HepG2 (cell line): ENCODE results near the gene ABCG4. TPM values are rescaled to one million over a fixed set of nuclear protein-coding genes. Genes with fewer than 3 reads are reported as not detected.

Source experiments
- ATAC-seq: fragments of 200-7000 bp; cut with Tn5 transposase; 3 replicates; pipeline ENCODE4 v1.9.1; 2020; ENCODE audit warnings: mild to moderate bottlenecking, moderate library complexity
- BruUV-seq: library from RNA; stranded (reverse); fragments of 400-500 nt; replicated peaks from 2 replicates; lab custom pipeline; 2021; lab: Mats Ljungman, UMichigan
- CTCF ChIA-PET: fragments of 300-600 bp; formaldehyde crosslinking; extraction: SDS; loops from one replicate; lab custom pipeline; 2021; ENCODE audit warnings: low total read pairs, inconsistent platforms, low intra/inter-chr PET ratio; lab: Yijun Ruan, JAX
- POLR2A ChIA-PET: fragments of 350-600 bp; sonication (Branson Sonifier 250); formaldehyde crosslinking; loops from one replicate; lab custom pipeline; 2020; ENCODE audit warnings: antibody characterized with exemption, inconsistent platforms; lab: Yijun Ruan, JAX
- DNase-seq: peaks from one replicate; pipeline ENCODE4 v3.0.0-alpha.2; 2015; ENCODE audit warnings: low spot score
- FAIRE-seq: peaks from 3 replicates; lab custom pipeline; 2011; peaks lifted over from hg19 to GRCh38; lab: Jason Lieb, UNC
- H2AFZ ChIP-seq: one replicate; pipeline ENCODE4 v1.6.1; 2011; ENCODE audit warnings: low read length, inconsistent platforms
- H3K27ac ChIP-seq: fragments of 300-600 bp; 3 replicates; pipeline ENCODE4 v1.8.0; 2011; ENCODE audit warnings: mixed run types, mild to moderate bottlenecking, mixed read lengths, low read length, inconsistent platforms; ENCODE audit not compliant: insufficient read depth; ENCODE audit errors: extremely low read length
- H3K27me3 ChIP-seq, 2 experiments: fragments of 200-600 bp in 1 of 2; 2 replicates in 1 of 2; 3 replicates in 1 of 2; pipeline versions ENCODE4 v1.6.0 to v1.8.0; 2011; ENCODE audit warnings: low read length in 2 of 2, mild to moderate bottlenecking in 2 of 2, moderate library complexity in 2 of 2, inconsistent platforms in 1 of 2; ENCODE audit not compliant: insufficient read depth in 2 of 2, control insufficient read depth in 1 of 2
- H3K36me3 ChIP-seq, 2 experiments: fragments of 200-600 bp in 1 of 2; replicated peaks in 1 of 2; 2 replicates in 1 of 2; 3 replicates in 1 of 2; pipeline versions ENCODE4 v1.5.1 to v1.8.0; 2011; ENCODE audit warnings: low read length in 2 of 2, inconsistent platforms in 1 of 2; ENCODE audit not compliant: insufficient read depth in 2 of 2, control insufficient read depth in 1 of 2
- H3K4me1 ChIP-seq: 2 replicates; pipeline ENCODE4 v1.5.1; 2012; ENCODE audit warnings: low read length, inconsistent platforms; ENCODE audit not compliant: insufficient read depth
- H3K4me2 ChIP-seq: 2 replicates; pipeline ENCODE4 v1.6.0; 2011; ENCODE audit warnings: low read depth, low read length, inconsistent platforms
- H3K4me3 ChIP-seq, 3 experiments: fragments of 200-600 bp in 1 of 3; sonication (generic), shearing (Covaris generic) in 1 of 3; replicated peaks in 1 of 3; 2 replicates each; pipeline ENCODE4 v1.5.1; 2011 to 2016; ENCODE audit warnings: low read length in 3 of 3, inconsistent platforms in 2 of 3, low read depth in 2 of 3, mild to moderate bottlenecking in 2 of 3, control low read depth in 1 of 3, mixed read lengths in 1 of 3; ENCODE audit not compliant: insufficient read depth in 1 of 3
- H3K79me2 ChIP-seq: one replicate; pipeline ENCODE4 v1.6.1; 2011; ENCODE audit warnings: low read length, inconsistent platforms; ENCODE audit not compliant: insufficient read depth
- H3K9ac ChIP-seq: 2 replicates; pipeline ENCODE4 v1.6.0; 2011; ENCODE audit warnings: mild to moderate bottlenecking, low read depth, low read length, inconsistent platforms; ENCODE audit not compliant: insufficient read depth
- H3K9me3 ChIP-seq: 2 replicates; pipeline ENCODE4 v1.5.1; 2012; ENCODE audit warnings: mild to moderate bottlenecking, low read length
- H4K20me1 ChIP-seq: 2 replicates; pipeline ENCODE4 v1.6.0; 2011; ENCODE audit warnings: inconsistent platforms, mild to moderate bottlenecking, low read length, moderate library complexity; ENCODE audit not compliant: insufficient read depth
- GFI1 ChIP-seq: sonication (generic); formaldehyde crosslinking; IDR thresholded peaks from 2 replicates; pipeline ENCODE4 v1.5.0; 2020; ENCODE audit warnings: missing genetic modification reagents, mild to moderate bottlenecking, borderline replicate concordance
- HCFC1 ChIP-seq: fragments of 150-350 bp; IDR thresholded peaks from 2 replicates; pipeline ENCODE4 v1.6.1; 2014; ENCODE audit warnings: low read depth, low read length
- RAD51 ChIP-seq: fragments of 450-650 bp; IDR thresholded peaks from 2 replicates; pipeline ENCODE4 v1.6.1; 2016; ENCODE audit warnings: borderline replicate concordance
- RFX1 ChIP-seq: fragments of 450-650 bp; IDR thresholded peaks from 2 replicates; pipeline ENCODE4 v1.6.1; 2017
- RFXAP ChIP-seq: sonication (generic); formaldehyde crosslinking; IDR thresholded peaks from 2 replicates; pipeline ENCODE4 v1.4.0; 2020; ENCODE audit warnings: missing genetic modification reagents, borderline replicate concordance
- SOX5 ChIP-seq: IDR thresholded peaks from 2 replicates; pipeline ENCODE4 v1.6.1; 2016; ENCODE audit warnings: borderline replicate concordance
- ZBTB7B ChIP-seq: sonication (generic); formaldehyde crosslinking; IDR thresholded peaks from 2 replicates; pipeline ENCODE4 v1.4.0; 2020; ENCODE audit warnings: missing genetic modification reagents
- ZNF17 ChIP-seq: sonication (generic); formaldehyde crosslinking; IDR thresholded peaks from 2 replicates; pipeline ENCODE4 v1.5.0; 2020; ENCODE audit warnings: mild to moderate bottlenecking, missing genetic modification reagents
- ZNF329 ChIP-seq: sonication (generic); formaldehyde crosslinking; IDR thresholded peaks from 2 replicates; pipeline ENCODE4 v1.9.0; 2021; ENCODE audit warnings: low read depth, mild to moderate bottlenecking, missing genetic modification reagents
- ZNF468 ChIP-seq: sonication (generic); formaldehyde crosslinking; IDR thresholded peaks from 2 replicates; pipeline ENCODE4 v1.8.0; 2022; ENCODE audit warnings: mild to moderate bottlenecking, moderate library complexity, missing genetic modification reagents
- ZNF577 ChIP-seq: sonication (generic); formaldehyde crosslinking; IDR thresholded peaks from 2 replicates; pipeline ENCODE4 v1.4.0; 2020; ENCODE audit warnings: mild to moderate bottlenecking, low read depth, missing genetic modification reagents, borderline replicate concordance
- ZNF674 ChIP-seq: sonication (generic); formaldehyde crosslinking; IDR thresholded peaks from 2 replicates; pipeline ENCODE4 v1.5.0; 2020; ENCODE audit warnings: low read depth, mild to moderate bottlenecking, missing genetic modification reagents
- WGBS: methylation state at CpG from one replicate; pipeline ENCODE4 v1.1.6; 2017; ENCODE audit warnings: low lambda C conversion rate; 5-methylcytosine and 5-hydroxymethylcytosine counted together
- in situ Hi-C: cut with HindIII; loops from 2 replicates; pipeline ENCODE4 v1.10.0; 2017; ENCODE audit warnings: low pct_unique_long_range_greater_than_20kb; ENCODE audit not compliant: extremely low pct_ligation_motif_present
- intact Hi-C: fragments of 100-400 bp; cut with micrococcal nuclease; formaldehyde crosslinking; loops from one replicate; pipeline ENCODE4 v1.10.0; 2022; ENCODE audit not compliant: unreplicated experiment
- polyA plus RNA-seq, 8 experiments: library from polyadenylated mRNA; depleted of rRNA in 3 of 8; stranded (reverse) in 7 of 8; unstranded in 1 of 8; fragments of >200 nt; fragmentation: Illumina TruSeq in 4 of 8; extraction: Trizol in 4 of 8; gene quantifications; 2 replicates each; pipeline versions ENCODE4 v1.2.1 to v1.2.3, GENCODE V29; 2011 to 2016; ENCODE audit warnings: low read depth in 4 of 8, missing spikeins in 1 of 8, mixed read lengths in 1 of 8; ENCODE audit not compliant: insufficient read depth in 1 of 8
- total RNA-seq, 5 experiments: library from RNA; depleted of rRNA; stranded (reverse); fragments of >200 nt; fragmentation: Illumina TruSeq; extraction: Trizol; gene quantifications; 2 replicates each; pipeline ENCODE4 v1.2.3, GENCODE V29; 2016; ENCODE audit warnings: low read depth in 1 of 5
- TF ChIP-seq, protein P1 (sequence below): sonication (generic); formaldehyde crosslinking; IDR thresholded peaks from 2 replicates; pipeline ENCODE4 v1.5.0; 2020; ENCODE audit warnings: mild to moderate bottlenecking, missing genetic modification reagents, borderline replicate concordance
- TF ChIP-seq, protein P2 (sequence below): sonication (generic); formaldehyde crosslinking; IDR thresholded peaks from 2 replicates; pipeline ENCODE4 v1.5.0; 2020; ENCODE audit warnings: mild to moderate bottlenecking, missing genetic modification reagents

The ABCG4 gene
- total and polyA plus RNA-seq, 2 of the 13 experiments (the other 11 are each of a cell fraction or from before 2014, with no cell fraction given): not detected

- Histone ChIP-seq H3K4me2 (no peak overlapping the region), H2AFZ (no peak overlapping the region), H3K9ac (no peak overlapping the region), H4K20me1 (no peaks in the 10 kb centered on the region), H3K27me3 (no peaks in the 10 kb centered on the region; a peak in 1 of 5 replicates), H3K36me3 (no peaks in the 10 kb centered on the region), H3K79me2 (peaks cover 32% of the 10 kb centered on the region), H3K27ac (no peak overlapping the region), H3K4me1 (peaks cover 32% of the 10 kb centered on the region), H3K4me3 (no peak overlapping the region), H3K9me3 (no peaks in the 10 kb centered on the region)
- ATAC-seq: no peak
- POLR2A ChIA-PET: no interaction called here
- FAIRE-seq: no peak
- intact Hi-C loops: loop anchor here (10.0 kb wide), 1 partner anchor 116 kb away; no protein-coding TSS in a partner anchor
- TF ChIP-seq ZNF17 (CRISPR knock-in tag) (no peak), ZNF577 (no peak), RFXAP (no peak), GFI1 (CRISPR knock-in tag) (no peak), RAD51 (no peak), ZNF329 (CRISPR knock-in tag) (no peak), ZBTB7B (CRISPR knock-in tag) (no peak), RFX1 (no peak), SOX5 (CRISPR knock-in tag) (no peak), ZNF674 (no peak), HCFC1 (no peak), ZNF468 (CRISPR knock-in tag) (no peak)
- TF ChIP-seq, protein P1, sequence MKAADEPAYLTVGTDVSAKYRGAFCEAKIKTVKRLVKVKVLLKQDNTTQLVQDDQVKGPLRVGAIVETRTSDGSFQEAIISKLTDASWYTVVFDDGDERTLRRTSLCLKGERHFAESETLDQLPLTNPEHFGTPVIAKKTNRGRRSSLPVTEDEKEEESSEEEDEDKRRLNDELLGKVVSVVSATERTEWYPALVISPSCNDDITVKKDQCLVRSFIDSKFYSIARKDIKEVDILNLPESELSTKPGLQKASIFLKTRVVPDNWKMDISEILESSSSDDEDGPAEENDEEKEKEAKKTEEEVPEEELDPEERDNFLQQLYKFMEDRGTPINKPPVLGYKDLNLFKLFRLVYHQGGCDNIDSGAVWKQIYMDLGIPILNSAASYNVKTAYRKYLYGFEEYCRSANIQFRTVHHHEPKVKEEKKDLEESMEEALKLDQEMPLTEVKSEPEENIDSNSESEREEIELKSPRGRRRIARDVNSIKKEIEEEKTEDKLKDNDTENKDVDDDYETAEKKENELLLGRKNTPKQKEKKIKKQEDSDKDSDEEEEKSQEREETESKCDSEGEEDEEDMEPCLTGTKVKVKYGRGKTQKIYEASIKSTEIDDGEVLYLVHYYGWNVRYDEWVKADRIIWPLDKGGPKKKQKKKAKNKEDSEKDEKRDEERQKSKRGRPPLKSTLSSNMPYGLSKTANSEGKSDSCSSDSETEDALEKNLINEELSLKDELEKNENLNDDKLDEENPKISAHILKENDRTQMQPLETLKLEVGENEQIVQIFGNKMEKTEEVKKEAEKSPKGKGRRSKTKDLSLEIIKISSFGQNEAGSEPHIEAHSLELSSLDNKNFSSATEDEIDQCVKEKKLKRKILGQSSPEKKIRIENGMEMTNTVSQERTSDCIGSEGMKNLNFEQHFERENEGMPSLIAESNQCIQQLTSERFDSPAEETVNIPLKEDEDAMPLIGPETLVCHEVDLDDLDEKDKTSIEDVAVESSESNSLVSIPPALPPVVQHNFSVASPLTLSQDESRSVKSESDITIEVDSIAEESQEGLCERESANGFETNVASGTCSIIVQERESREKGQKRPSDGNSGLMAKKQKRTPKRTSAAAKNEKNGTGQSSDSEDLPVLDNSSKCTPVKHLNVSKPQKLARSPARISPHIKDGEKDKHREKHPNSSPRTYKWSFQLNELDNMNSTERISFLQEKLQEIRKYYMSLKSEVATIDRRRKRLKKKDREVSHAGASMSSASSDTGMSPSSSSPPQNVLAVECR (CRISPR knock-in tag): no peak
- TF ChIP-seq, protein P2, sequence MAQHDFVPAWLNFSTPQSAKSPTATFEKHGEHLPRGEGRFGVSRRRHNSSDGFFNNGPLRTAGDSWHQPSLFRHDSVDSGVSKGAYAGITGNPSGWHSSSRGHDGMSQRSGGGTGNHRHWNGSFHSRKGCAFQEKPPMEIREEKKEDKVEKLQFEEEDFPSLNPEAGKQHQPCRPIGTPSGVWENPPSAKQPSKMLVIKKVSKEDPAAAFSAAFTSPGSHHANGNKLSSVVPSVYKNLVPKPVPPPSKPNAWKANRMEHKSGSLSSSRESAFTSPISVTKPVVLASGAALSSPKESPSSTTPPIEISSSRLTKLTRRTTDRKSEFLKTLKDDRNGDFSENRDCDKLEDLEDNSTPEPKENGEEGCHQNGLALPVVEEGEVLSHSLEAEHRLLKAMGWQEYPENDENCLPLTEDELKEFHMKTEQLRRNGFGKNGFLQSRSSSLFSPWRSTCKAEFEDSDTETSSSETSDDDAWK (CRISPR knock-in tag): no peak
- in situ Hi-C loops: no loop called here
- no peak for DNase-seq
- WGBS: 91% methylated on average over 7 of the region's 7 CpGs
- CTCF ChIA-PET: no interaction called here
- no TSS peak for BruUV-seq
Measured at GRCh38 chr11:119209186-119209585, 60.3 kb downstream of the ABCG4 start.
